Sigmoid colon (tissue), 7 donors: ENCODE measurements around the gene MRTFA. TPM values are rescaled to one million over a fixed set of nuclear protein-coding genes. Genes with fewer than 3 reads are reported as not detected.
A peak's percentile ranks its signal among the peaks of the same experiment; 100 is the strongest.

Experiments
- DNase-seq: peaks from one replicate; pipeline ENCODE4 v3.0.0-alpha.2; 2019
- H3K27ac ChIP-seq, 4 donors: fragments of 200-600 bp; sonication (generic); one replicate each; pipeline ENCODE4 v1.5.1; 2016 to 2019; ENCODE audit warnings: mild to moderate bottlenecking in 1 of 4
- H3K27me3 ChIP-seq, 3 donors: fragments of 200-600 bp; sonication (generic); one replicate each; pipeline ENCODE4 v1.5.1; 2019; ENCODE audit warnings: mild to moderate bottlenecking in 1 of 3
- H3K36me3 ChIP-seq, 4 donors: fragments of 200-600 bp; sonication (generic); one replicate each; pipeline ENCODE4 v1.5.1; 2016 to 2019
- H3K4me1 ChIP-seq, 4 donors: fragments of 200-600 bp; sonication (generic); one replicate each; pipeline ENCODE4 v1.5.1; 2017 to 2019
- H3K4me3 ChIP-seq, 4 donors: fragments of 200-600 bp; sonication (generic); one replicate each; pipeline ENCODE4 v1.5.1; 2017 to 2019; ENCODE audit warnings: mild to moderate bottlenecking in 2 of 4, moderate library complexity in 1 of 4
- H3K9me3 ChIP-seq, 4 donors: fragments of 200-600 bp in 3 of 4; sonication (generic) in 3 of 4; one replicate each; pipeline versions ENCODE4 v1.5.1 to v1.6.1; 2013 to 2019
- EP300 ChIP-seq, 4 donors: sonication (generic); formaldehyde crosslinking; IDR thresholded peaks; one replicate each; pipeline ENCODE4 v1.6.1; 2017; ENCODE audit warnings: antibody characterized with exemption in 4 of 4
- POLR2A ChIP-seq, 2 donors: fragments of 450-650 bp; IDR thresholded peaks; one replicate each; pipeline ENCODE4 v1.6.1; 2016; ENCODE audit warnings: antibody characterized with exemption in 2 of 2, mild to moderate bottlenecking in 2 of 2, moderate library complexity in 2 of 2
- POLR2AphosphoS5 ChIP-seq, 4 donors: sonication (generic); formaldehyde crosslinking; IDR thresholded peaks; one replicate each; pipeline ENCODE4 v1.6.1; 2017; ENCODE audit warnings: antibody characterized with exemption in 4 of 4
- WGBS, 2 donors: extraction: QIAGEN DNeasy Blood & Tissue Kit; methylation state at CpG; one replicate each; pipeline ENCODE4 v1.1.7; 2013; 5-methylcytosine and 5-hydroxymethylcytosine counted together
- intact Hi-C: fragments of 100-400 bp; cut with DNase I; formaldehyde crosslinking; loops from one replicate; pipeline ENCODE4 v1.15.1; 2023
- polyA plus RNA-seq, 3 donors: library from polyadenylated mRNA; stranded (reverse); fragments of 200-250 nt; gene quantifications; one replicate each; pipeline ENCODE4 v1.2.3, GENCODE V29; 2013
- total RNA-seq, 4 donors: library from RNA; depleted of rRNA; stranded (reverse); fragments of >200 nt; gene quantifications; one replicate each; pipeline ENCODE4 v1.1.0, GENCODE V29; 2016
- TF ChIP-seq, protein P1 (sequence below), 4 experiments: fragments of 450-650 bp in 3 of 4; fragments of 200-600 bp in 1 of 4; IDR thresholded peaks; one replicate each; pipeline ENCODE4 v1.5.1; 2016 to 2019; ENCODE audit warnings: antibody characterized with exemption in 4 of 4, mild to moderate bottlenecking in 3 of 4, moderate library complexity in 2 of 4
- donor health status: healthy with polysubstance abuse.
- donor health status: Bipolar disorder and iron deficiency.
- donor health status: healthy.

MRTFA gene
- total and polyA plus RNA-seq, 7 donors, result 10.8 to 104 (median 29.2) TPM

DNA sequence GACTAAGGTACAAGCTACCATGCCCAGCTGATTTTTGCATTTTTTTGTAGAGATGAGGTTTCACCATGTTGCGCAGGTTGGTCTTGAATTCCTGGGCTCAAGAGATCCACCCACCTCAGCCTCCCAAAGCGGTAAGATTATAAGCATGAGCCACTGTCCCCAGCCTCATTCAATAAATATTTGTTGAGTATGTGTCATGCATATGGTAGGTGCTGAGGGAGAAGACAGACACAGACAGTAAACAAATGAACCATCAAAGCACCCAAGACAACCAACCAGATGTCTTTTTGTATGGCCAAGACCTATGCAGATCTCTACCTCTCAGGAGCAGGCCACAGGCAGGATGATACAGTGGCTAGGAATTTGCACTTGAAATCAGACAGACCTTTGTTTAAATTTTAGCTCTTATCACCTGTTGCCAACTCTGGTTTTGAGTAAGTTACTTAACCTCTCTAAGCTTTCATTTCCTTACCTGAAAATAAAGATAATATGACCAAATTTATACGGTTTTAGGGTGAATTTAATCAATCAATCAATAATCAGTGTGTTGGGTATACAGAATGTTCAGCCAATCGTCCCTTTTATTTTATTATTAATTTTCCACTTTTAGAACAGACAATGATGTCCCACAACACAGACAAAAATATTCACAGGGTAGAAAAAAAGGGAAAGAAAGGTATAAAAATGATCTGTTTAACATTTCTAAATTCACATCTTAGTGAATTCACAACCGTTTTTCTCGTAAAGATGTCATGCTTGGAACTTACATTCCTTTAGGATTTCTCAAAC is 137.9 kb downstream of the MRTFA start:
- Histone ChIP-seq H3K36me3 (no peaks in the 10 kb centered on the region), H3K4me3 (no peak overlapping the region), H3K27ac (peak overlapping the region; percentile 53 to 66 (median 60)), H3K4me1 (peaks cover 0 to 41% (median 26%) of the 10 kb centered on the region in 4 donors), H3K9me3 (no peaks in the 10 kb centered on the region), H3K27me3 (no peaks in the 10 kb centered on the region)
- TF ChIP-seq POLR2AphosphoS5 (IDR thresholded peaks at IDR 0.05) (no peak), EP300 (IDR thresholded peaks at IDR 0.05) (no peak)
- no peak for DNase-seq
- intact Hi-C loops, result no loop called here
- WGBS, 2 donors, result 78 to 82% methylated on average over 6 of the region's 6 CpGs

DNA sequence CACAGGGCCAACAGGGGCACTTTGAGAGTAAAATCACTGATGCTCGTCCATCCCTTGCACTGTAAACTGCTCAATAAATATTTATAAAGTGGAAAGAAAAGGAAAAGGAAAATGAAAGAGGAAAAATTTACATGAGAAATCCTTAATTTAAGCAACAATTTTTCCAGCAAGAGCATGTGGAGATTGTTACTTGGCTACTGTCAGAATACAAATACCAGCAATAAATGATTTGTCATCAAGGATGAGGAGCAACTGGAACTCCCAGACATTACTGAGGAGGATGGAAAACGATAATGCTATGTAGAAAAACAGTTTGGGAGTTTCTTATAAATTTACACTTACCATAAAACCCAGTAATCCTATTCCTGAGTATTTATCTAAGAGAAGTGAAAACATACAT is 143.1 kb downstream of the MRTFA start:
- peak overlapping the region in 2 of 4 donors; percentile 63 to 79 for H3K27ac ChIP-seq
- TF ChIP-seq EP300 (IDR thresholded peaks at IDR 0.05), result no peak
- no peak for TF ChIP-seq POLR2AphosphoS5 (IDR thresholded peaks at IDR 0.05)
- TF ChIP-seq, protein P1, sequence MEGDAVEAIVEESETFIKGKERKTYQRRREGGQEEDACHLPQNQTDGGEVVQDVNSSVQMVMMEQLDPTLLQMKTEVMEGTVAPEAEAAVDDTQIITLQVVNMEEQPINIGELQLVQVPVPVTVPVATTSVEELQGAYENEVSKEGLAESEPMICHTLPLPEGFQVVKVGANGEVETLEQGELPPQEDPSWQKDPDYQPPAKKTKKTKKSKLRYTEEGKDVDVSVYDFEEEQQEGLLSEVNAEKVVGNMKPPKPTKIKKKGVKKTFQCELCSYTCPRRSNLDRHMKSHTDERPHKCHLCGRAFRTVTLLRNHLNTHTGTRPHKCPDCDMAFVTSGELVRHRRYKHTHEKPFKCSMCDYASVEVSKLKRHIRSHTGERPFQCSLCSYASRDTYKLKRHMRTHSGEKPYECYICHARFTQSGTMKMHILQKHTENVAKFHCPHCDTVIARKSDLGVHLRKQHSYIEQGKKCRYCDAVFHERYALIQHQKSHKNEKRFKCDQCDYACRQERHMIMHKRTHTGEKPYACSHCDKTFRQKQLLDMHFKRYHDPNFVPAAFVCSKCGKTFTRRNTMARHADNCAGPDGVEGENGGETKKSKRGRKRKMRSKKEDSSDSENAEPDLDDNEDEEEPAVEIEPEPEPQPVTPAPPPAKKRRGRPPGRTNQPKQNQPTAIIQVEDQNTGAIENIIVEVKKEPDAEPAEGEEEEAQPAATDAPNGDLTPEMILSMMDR (IDR thresholded peaks at IDR 0.05), result no peak
- TF ChIP-seq POLR2A (IDR thresholded peaks at IDR 0.05), result no peak
- no peak overlapping the region for H3K4me3 ChIP-seq
- H3K4me1 ChIP-seq, result peaks cover 0 to 45% (median 36%) of the 10 kb centered on the region in 4 donors
- intact Hi-C loops, result no loop called here
- no peak for DNase-seq
- H3K27me3 ChIP-seq, result no peaks in the 10 kb centered on the region
- 75 to 84% methylated on average over 2 of the region's 2 CpGs for WGBS, 2 donors
- H3K36me3 ChIP-seq, result no peaks in the 10 kb centered on the region
- no peaks in the 10 kb centered on the region for H3K9me3 ChIP-seq

DNA sequence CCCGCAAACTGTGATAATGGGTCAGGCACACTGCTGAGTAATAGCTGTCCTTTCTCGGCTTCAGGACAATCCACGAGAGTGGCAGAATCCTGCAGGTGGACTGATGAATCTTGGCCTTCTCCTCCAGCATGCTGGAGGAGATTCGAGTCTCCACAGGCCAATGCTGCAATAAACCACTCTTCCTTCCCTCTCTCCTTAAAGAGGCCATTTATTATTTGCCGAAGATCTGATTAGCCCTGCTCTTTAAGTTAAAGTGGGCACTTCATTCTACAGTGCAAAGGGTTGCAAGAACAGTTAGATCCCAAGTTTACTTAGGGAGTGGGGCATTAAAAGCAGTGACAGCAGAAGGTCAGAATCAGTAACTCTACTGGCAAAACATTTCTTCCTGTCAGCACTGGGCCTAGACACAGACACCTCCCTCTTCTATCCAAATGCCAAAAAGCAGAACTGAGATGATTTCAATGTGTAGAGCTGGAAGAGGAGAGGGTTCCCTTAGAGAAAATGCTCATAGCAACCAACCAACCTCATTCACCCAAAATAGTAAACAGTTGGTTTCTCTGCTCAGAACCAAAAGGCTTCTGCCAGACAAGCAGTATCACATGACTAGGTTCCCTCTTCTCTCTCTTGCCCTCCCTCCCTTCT is 144.4 kb downstream of the MRTFA start:
- H3K4me3 ChIP-seq, result no peak overlapping the region
- peak overlapping the region; percentile 50 to 79 (median 64) for H3K27ac ChIP-seq
- H3K27me3 ChIP-seq, result no peaks in the 10 kb centered on the region
- H3K36me3 ChIP-seq, result no peaks in the 10 kb centered on the region
- no peak for DNase-seq
- TF ChIP-seq POLR2AphosphoS5 (IDR thresholded peaks at IDR 0.05) (peak in 1 of 4 donors; percentile 58), POLR2A (IDR thresholded peaks at IDR 0.05) (no peak), EP300 (IDR thresholded peaks at IDR 0.05) (no peak)
- TF ChIP-seq, protein P1 (IDR thresholded peaks at IDR 0.05), result no peak
- H3K4me1 ChIP-seq, result peaks cover 0 to 44% (median 35%) of the 10 kb centered on the region in 4 donors
- no peaks in the 10 kb centered on the region for H3K9me3 ChIP-seq
- intact Hi-C loops, result no loop called here
- WGBS, 2 donors, result 53 to 59% methylated on average over 5 of the region's 5 CpGs

DNA sequence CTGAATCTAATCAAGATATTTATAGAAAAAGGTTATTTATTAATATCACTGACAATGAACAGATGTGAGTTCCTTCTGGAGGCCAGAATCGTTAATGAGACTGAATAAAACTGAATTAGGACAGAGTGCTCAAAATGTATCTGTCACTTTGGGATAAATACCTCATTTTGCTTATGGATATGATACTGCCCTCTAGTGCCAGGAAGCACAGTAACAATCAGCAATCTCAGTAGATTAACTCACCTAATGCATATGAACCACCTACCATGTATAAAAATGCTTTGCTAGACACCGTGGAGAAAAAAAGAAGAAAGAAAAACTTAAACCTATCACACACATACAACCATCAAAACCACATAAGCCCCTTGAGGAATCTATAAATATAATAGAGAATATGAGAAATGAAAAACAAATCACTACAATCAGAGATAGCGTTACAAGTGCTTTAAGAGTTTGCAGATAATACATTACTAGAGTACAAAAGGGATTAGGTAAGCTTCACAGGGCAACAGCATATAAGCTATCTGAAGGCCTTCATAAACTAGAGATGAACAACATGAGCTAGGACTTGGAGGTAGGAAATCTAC is 148.8 kb downstream of the MRTFA start:
- Histone ChIP-seq H3K27ac (peak overlapping the region in 1 of 4 donors; percentile 20), H3K27me3 (no peaks in the 10 kb centered on the region), H3K9me3 (no peaks in the 10 kb centered on the region), H3K4me1 (peaks cover 0 to 53% (median 38%) of the 10 kb centered on the region in 4 donors), H3K36me3 (no peaks in the 10 kb centered on the region), H3K4me3 (no peak overlapping the region)
- WGBS, 2 donors, result 37 to 40% methylated on average over 3 of the region's 3 CpGs
- TF ChIP-seq, protein P1 (IDR thresholded peaks at IDR 0.05), result peak in 3 of 4 experiments; percentile 28 to 48 (median 30)
- TF ChIP-seq POLR2A (IDR thresholded peaks at IDR 0.05), result no peak
- DNase-seq, result no peak
- intact Hi-C loops, result loop anchor here (5.0 kb wide), 1 partner anchor 50 kb away; no protein-coding TSS in a partner anchor
